ENCODE results near the gene ARIH1.
"Not testable (repeated sequence)": the region's sequence is repeated elsewhere in the genome, so short reads cannot be mapped to it uniquely, and the experiment has no call there.

Gene ARIH1

DNA sequence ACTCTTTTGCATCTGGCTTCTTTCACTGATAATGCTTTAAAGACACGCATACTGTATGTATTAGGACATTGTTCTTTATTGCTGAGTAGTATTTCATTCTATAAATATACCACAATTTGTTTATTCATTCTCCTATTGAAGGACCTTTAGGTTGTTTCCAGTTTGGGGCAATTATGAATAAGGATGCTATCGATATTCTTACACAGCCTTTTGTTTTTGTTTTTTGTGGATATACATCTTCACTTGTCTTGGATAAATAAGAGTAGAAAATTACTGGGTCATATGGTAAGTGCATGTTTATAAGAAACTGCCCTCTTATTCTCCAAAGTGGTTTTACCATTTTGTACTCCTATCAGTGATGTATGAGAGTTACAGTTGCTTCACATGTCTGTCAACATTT lies 118.5 kb downstream of the ARIH1 start:
- no peak overlapping the region for H3K4me3 ChIP-seq (ENCODE audit: low read depth, low read length)
- TF ChIP-seq, protein P1, sequence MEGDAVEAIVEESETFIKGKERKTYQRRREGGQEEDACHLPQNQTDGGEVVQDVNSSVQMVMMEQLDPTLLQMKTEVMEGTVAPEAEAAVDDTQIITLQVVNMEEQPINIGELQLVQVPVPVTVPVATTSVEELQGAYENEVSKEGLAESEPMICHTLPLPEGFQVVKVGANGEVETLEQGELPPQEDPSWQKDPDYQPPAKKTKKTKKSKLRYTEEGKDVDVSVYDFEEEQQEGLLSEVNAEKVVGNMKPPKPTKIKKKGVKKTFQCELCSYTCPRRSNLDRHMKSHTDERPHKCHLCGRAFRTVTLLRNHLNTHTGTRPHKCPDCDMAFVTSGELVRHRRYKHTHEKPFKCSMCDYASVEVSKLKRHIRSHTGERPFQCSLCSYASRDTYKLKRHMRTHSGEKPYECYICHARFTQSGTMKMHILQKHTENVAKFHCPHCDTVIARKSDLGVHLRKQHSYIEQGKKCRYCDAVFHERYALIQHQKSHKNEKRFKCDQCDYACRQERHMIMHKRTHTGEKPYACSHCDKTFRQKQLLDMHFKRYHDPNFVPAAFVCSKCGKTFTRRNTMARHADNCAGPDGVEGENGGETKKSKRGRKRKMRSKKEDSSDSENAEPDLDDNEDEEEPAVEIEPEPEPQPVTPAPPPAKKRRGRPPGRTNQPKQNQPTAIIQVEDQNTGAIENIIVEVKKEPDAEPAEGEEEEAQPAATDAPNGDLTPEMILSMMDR (IDR thresholded peaks at IDR 0.05; ENCODE audit: borderline replicate concordance, insufficient read depth, low read depth, low read length): no peak

DNA sequence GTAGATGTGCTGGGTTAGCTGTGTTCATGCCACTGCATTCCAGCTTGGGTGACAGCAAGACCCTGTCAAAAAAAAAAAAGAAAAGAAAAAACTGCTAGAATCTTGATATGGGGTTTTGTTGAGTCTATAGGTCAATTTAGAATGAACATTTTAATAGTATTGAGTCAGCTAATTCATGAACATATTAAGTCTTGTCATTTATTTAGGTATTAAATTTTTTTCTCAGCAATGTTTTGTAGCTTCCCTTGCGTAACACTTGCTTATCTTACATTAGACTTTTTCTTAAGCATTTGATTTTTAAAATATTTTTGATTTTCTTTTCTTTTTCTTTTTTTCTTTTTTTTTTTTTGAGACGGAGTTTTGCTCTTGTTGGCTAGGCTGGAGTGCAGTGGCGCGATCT lies 119.7 kb downstream of the ARIH1 start:
- H3K4me3 ChIP-seq (ENCODE audit: low read depth, low read length): no peak overlapping the region
- TF ChIP-seq, protein P1 (IDR thresholded peaks at IDR 0.05; ENCODE audit: borderline replicate concordance, insufficient read depth, low read depth, low read length): no peak

- TF ChIP-seq, protein P1 (IDR thresholded peaks at IDR 0.05; ENCODE audit: borderline replicate concordance, insufficient read depth, low read depth, low read length): peak; percentile 47; the same call in 1 of the 2 replicates
- H3K4me3 ChIP-seq (ENCODE audit: low read depth, low read length): no peak overlapping the region
Measured at GRCh38 chr15:72599855-72600464, 125.8 kb downstream of the ARIH1 start.

- no peak overlapping the region for H3K4me3 ChIP-seq (ENCODE audit: low read depth, low read length)
- TF ChIP-seq, protein P1 (IDR thresholded peaks at IDR 0.05; ENCODE audit: borderline replicate concordance, insufficient read depth, low read depth, low read length): no peak
Measured at GRCh38 chr15:72604794-72605193, 130.7 kb downstream of the ARIH1 start.

- not testable (repeated sequence) for H3K4me3 ChIP-seq (ENCODE audit: low read depth, low read length)
Measured at GRCh38 chr15:72608084-72608483, 134.0 kb downstream of the ARIH1 start.

DNA sequence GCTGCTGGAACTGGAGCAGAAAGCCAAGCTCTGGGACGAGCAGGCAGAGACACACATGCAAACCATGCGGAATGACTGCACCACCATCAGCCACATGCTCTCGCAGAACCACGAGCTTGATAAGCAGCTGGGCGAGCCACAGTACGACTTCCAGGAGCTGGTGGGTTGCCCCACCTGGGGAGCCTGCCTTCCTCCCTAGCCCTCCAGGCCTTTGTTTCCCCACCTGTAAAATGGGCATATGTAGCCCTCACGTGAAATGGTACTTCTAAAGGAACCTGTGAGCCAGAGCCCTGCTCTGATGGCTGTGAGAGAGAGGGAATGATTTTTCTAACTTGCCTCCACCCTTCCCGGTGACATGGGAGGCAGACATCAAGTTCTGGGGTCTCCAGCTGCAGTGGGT lies 135.7 kb downstream of the ARIH1 start:
- no peak overlapping the region for H3K4me3 ChIP-seq (ENCODE audit: low read depth, low read length)
- TF ChIP-seq, protein P1 (IDR thresholded peaks at IDR 0.05; ENCODE audit: borderline replicate concordance, insufficient read depth, low read depth, low read length): no peak

DNA sequence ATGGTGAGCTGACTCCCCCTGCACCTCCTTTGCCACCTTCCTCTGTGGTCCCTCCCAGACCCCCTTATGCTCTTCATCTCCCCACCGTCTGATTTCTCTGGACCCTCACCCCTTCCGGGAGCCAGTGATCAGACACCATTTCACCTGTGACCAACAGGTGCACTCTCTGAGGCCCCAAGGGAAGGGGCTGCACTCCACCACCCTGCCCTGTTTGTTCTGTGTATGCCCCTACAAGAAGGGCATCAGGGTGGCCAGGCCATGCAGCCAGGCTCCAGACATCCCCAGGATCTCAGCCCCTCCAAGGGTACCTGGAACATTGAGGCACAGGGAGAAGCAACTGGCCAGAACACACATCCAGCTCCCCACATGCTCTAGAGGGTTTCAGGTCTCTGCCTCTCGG lies 138.2 kb downstream of the ARIH1 start:
- not testable (repeated sequence) for H3K4me3 ChIP-seq (ENCODE audit: low read depth, low read length)

DNA sequence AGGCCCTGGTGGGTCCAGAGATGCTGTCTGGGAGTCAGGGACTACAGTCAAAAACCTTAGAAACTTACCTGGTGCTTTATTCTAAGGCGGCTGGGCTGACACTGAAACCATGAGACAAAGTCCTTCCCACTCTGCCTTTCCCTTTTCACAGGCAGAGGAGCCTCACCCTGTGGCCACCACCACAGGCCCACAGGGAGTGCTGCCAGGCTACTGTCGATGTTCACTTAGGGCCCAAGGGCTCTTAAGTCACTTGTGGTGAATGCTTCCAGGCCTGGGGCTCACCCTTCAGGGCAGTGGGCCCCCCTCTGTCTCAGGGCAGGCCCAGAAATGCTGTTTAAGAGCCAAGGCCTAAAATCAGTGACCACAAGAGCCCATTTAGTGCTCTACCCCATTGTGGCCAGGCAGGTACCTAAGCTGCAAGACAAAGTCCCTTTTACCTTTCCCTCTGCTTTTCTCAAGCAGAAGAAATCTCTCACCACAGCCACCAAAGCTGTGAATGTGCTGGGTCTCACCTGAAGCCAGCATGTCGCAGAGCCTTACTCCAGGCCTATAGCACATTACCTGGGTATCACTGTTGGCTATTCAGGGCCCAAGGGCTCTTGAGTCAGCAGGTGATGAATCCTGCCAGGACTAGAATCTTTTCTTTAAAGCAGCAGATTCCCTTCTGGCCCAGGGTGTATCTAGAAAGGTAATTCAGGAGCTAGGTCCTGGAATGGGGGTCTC lies 140.8 kb downstream of the ARIH1 start:
- TF ChIP-seq, protein P1 (IDR thresholded peaks at IDR 0.05; ENCODE audit: borderline replicate concordance, insufficient read depth, low read depth, low read length): no peak
- no peak overlapping the region for H3K4me3 ChIP-seq (ENCODE audit: low read depth, low read length)

DNA sequence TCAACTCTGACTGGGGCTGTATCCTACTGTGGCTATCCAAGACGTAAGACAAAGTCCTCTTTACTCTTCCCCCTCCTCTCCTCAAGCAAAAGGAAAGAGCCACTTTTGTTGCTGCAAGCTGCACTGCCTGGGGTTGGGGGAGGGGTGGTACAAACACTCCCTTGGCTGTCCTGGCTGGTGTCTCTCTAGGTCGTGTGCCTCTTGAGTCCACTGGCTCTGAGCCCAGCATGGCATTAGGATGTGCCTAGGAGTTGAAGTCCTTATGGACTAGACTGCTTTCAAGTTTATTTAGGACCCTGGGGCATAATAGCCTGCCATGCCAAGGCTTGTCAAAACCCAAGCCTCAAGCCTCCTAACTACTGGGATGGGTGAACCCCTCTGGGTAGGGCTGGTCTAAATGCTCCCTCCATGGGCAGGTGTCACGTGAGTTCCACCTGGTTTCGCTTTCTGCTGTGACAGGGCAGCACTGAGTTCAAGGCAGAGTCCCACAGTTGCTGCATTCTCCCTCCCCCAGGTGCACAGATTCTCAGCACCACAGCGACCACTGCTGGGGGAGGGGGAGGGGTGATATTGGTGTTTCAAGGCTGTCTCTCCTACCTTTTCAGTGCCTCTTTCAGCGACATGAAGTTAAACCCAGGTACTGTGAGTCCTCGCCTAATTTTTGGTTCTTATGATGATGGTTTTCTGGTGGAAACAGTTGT lies 141.6 kb downstream of the ARIH1 start:
- not testable (repeated sequence) for H3K4me3 ChIP-seq (ENCODE audit: low read depth, low read length)
